ENCODE results near the gene MSL1. TPM values are rescaled to one million over a fixed set of nuclear protein-coding genes. Genes with fewer than 3 reads are reported as not detected.

Gene MSL1
- total RNA-seq, 2 donors from 2014 or later: 95.4 to 108 TPM

DNA sequence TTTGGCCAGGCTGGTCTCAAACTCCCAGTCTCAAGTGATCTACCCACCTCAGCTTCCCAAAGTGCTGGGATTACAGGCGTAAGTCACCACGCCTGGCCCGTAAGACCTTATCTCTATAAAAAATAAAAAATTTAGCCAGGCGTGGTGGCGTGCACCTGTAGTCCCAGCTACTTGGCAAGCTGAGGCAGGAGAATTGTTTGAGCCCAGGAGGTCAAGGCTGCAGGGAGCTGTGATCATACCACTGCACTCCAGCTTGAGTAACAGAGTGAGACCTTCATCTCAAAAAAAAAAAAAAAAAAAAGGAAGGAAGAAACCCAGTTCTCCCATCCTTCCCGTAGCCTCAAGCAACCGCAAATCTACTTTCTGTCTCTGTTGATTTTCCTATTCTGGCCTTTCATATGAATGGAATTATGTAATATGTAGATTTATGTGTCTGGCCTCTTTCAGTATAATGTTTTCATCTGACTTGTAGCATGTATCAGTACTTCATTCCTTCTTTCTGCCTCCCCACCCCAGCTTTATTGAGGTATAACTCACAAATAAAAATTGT is 29.7 kb downstream of the MSL1 start:
- DNase-seq: no peak
- Histone ChIP-seq H3K9me3 (ENCODE audit: control insufficient read depth, low read length) (no peaks in the 10 kb centered on the region), H3K27me3 (ENCODE audit: control insufficient read depth, insufficient read depth, low read length, poor library complexity, severe bottlenecking) (no peaks in the 10 kb centered on the region), H3K36me3 (ENCODE audit: control insufficient read depth, insufficient read depth, low read length) (peaks cover 84% of the 10 kb centered on the region), H3K27ac (ENCODE audit: low read depth, low read length) (no peak overlapping the region), H3K4me3 (ENCODE audit: low read length) (no peak overlapping the region), H3K9ac (ENCODE audit: extremely low read depth, low read length, poor library complexity, severe bottlenecking) (no peak overlapping the region), H3K4me1 (ENCODE audit: control insufficient read depth, insufficient read depth, low read length) (no peaks in the 10 kb centered on the region)
- WGBS, 2 experiments (ENCODE audit: insufficient coverage in 1 of 2, insufficient read length in 1 of 2): 97 to 100% methylated on average over 5 to 6 of the region's 7 CpGs
- Mint-ChIP-seq H3K27ac (no peak overlapping the region), H3K36me3 (ENCODE audit: low read depth) (peaks cover 73% of the 10 kb centered on the region), H3K4me3 (no peak overlapping the region), H3K9me3 (no peaks in the 10 kb centered on the region), H3K27me3 (ENCODE audit: insufficient read depth) (no peaks in the 10 kb centered on the region), H3K4me1 (no peaks in the 10 kb centered on the region)
- TF ChIP-seq, protein P1, sequence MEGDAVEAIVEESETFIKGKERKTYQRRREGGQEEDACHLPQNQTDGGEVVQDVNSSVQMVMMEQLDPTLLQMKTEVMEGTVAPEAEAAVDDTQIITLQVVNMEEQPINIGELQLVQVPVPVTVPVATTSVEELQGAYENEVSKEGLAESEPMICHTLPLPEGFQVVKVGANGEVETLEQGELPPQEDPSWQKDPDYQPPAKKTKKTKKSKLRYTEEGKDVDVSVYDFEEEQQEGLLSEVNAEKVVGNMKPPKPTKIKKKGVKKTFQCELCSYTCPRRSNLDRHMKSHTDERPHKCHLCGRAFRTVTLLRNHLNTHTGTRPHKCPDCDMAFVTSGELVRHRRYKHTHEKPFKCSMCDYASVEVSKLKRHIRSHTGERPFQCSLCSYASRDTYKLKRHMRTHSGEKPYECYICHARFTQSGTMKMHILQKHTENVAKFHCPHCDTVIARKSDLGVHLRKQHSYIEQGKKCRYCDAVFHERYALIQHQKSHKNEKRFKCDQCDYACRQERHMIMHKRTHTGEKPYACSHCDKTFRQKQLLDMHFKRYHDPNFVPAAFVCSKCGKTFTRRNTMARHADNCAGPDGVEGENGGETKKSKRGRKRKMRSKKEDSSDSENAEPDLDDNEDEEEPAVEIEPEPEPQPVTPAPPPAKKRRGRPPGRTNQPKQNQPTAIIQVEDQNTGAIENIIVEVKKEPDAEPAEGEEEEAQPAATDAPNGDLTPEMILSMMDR (conservative IDR thresholded peaks at IDR 0.05): no peak

DNA sequence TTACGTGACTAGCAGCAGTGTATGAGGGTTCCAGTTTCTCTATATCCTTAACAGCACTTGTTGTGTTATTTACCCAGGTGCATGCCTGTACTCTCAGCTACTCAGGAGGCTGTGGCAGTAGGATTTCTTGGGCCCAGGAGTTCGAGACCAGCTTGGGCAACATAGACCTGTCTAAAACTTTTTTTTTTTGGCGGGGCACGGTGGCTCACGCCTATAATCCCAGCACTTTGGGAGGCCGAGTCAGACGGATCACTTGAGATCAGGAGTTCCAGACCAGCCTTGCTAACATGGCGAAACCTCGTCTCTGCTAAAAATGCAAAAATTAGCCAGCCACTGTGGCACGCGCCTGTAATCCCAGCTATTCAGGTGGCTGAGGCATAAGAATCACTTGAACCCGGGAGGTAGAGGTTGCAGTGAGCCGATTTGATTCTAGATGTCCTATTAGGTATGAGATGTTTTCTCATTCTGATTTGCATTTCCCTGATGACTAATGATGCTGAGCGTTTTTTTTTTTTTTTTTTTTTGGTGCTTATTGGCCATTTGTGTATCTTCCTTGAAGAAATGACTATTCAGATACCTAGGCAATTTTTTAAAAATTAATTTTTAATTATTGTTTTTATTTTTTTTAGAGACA is 31.9 kb downstream of the MSL1 start:
- H3K4me1 ChIP-seq (ENCODE audit: control insufficient read depth, insufficient read depth, low read length): no peaks in the 10 kb centered on the region
- no peak overlapping the region for H3K9ac ChIP-seq (ENCODE audit: extremely low read depth, low read length, poor library complexity, severe bottlenecking)
- H3K27me3 Mint-ChIP-seq (ENCODE audit: insufficient read depth): no peaks in the 10 kb centered on the region
- H3K9me3 Mint-ChIP-seq: no peaks in the 10 kb centered on the region
- no peaks in the 10 kb centered on the region for H3K27me3 ChIP-seq (ENCODE audit: control insufficient read depth, insufficient read depth, low read length, poor library complexity, severe bottlenecking)
- H3K4me3 Mint-ChIP-seq: no peak overlapping the region
- no peak overlapping the region for H3K27ac Mint-ChIP-seq
- peaks cover 78% of the 10 kb centered on the region for H3K36me3 ChIP-seq (ENCODE audit: control insufficient read depth, insufficient read depth, low read length)
- H3K4me3 ChIP-seq (ENCODE audit: low read length): no peak overlapping the region
- 93 to 95% methylated on average over 9 to 14 of the region's 14 CpGs for WGBS, 2 experiments (ENCODE audit: insufficient coverage in 1 of 2, insufficient read length in 1 of 2)
- TF ChIP-seq, protein P1 (conservative IDR thresholded peaks at IDR 0.05): no peak
- no peaks in the 10 kb centered on the region for H3K9me3 ChIP-seq (ENCODE audit: control insufficient read depth, low read length)
- H3K27ac ChIP-seq (ENCODE audit: low read depth, low read length): no peak overlapping the region
- no peak for DNase-seq
- no peaks in the 10 kb centered on the region for H3K4me1 Mint-ChIP-seq
- H3K36me3 Mint-ChIP-seq (ENCODE audit: low read depth): peaks cover 62% of the 10 kb centered on the region

DNA sequence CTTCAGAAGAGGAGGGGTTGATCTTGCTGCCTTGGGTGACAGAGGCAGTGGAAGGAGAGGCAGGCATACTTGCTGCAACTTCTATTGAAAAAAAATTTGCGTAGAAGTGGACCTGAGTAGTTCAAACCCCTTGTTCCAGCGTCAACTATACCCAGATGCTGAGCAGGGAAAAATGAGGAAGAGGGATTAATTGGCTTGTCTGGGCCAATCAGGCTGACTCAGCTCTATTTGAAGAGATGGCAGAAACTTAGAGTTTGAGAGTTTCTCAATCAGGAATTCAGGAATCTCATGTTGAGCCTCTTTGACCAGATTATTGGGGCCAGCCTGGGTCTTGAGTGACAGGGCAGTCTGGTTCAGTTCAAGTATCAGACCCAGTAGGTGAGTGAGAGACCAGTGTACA is 36.2 kb downstream of the MSL1 start:
- DNase-seq: no peak
- Mint-ChIP-seq H3K4me3 (no peak overlapping the region), H3K27me3 (ENCODE audit: insufficient read depth) (no peaks in the 10 kb centered on the region), H3K27ac (no peak overlapping the region), H3K36me3 (ENCODE audit: low read depth) (peaks cover 51% of the 10 kb centered on the region), H3K9me3 (no peaks in the 10 kb centered on the region), H3K4me1 (no peaks in the 10 kb centered on the region)
- Histone ChIP-seq H3K9ac (ENCODE audit: extremely low read depth, low read length, poor library complexity, severe bottlenecking) (no peak overlapping the region), H3K9me3 (ENCODE audit: control insufficient read depth, low read length) (no peaks in the 10 kb centered on the region), H3K27me3 (ENCODE audit: control insufficient read depth, insufficient read depth, low read length, poor library complexity, severe bottlenecking) (no peaks in the 10 kb centered on the region), H3K4me3 (ENCODE audit: low read length) (no peak overlapping the region), H3K4me1 (ENCODE audit: control insufficient read depth, insufficient read depth, low read length) (no peaks in the 10 kb centered on the region), H3K27ac (ENCODE audit: low read depth, low read length) (no peak overlapping the region), H3K36me3 (ENCODE audit: control insufficient read depth, insufficient read depth, low read length) (peaks cover 70% of the 10 kb centered on the region)
- WGBS, 2 experiments (ENCODE audit: insufficient coverage in 1 of 2, insufficient read length in 1 of 2): 83 to 94% methylated on average over 1 to 2 of the region's 2 CpGs
- TF ChIP-seq, protein P1 (conservative IDR thresholded peaks at IDR 0.05): no peak
